K562 (cell line): Measurements from ENCODE around the gene TMEM108. TPM values are rescaled to one million over a fixed set of nuclear protein-coding genes. Genes with fewer than 3 reads are reported as not detected.

Experiments
- ATAC-seq: fragments of 200-7000 bp; cut with Tn5 transposase; 3 replicates; pipeline ENCODE4 v1.9.1; 2020; ENCODE audit warnings: moderate library complexity
- BruUV-seq: library from RNA; stranded (reverse); fragments of 400-500 nt; replicated peaks from 2 replicates; lab custom pipeline; 2021; lab: Mats Ljungman, UMichigan
- CTCF ChIA-PET: fragments of 300-600 bp; formaldehyde crosslinking; extraction: SDS; loops from one replicate; lab custom pipeline; 2021; ENCODE audit warnings: low intra/inter-chr PET ratio; lab: Yijun Ruan, JAX
- POLR2A ChIA-PET: fragments of 300-600, 350-650 bp; sonication (Branson Sonifier 250); formaldehyde crosslinking; extraction: SDS; loops from one replicate; lab custom pipeline; 2021; ENCODE audit warnings: antibody characterized with exemption, inconsistent platforms; lab: Yijun Ruan, JAX
- DNase-seq, 4 experiments: peaks; one replicate each; pipeline versions ENCODE4 v3.0.0 to v3.0.0-alpha.2; 2011 to 2018; ENCODE audit warnings: low spot score in 3 of 4, mixed read lengths in 3 of 4; ENCODE audit errors: extremely low read depth in 1 of 4
- FAIRE-seq: peaks from 2 replicates; lab custom pipeline; 2011; peaks lifted over from hg19 to GRCh38; lab: Jason Lieb, UNC
- H2AFZ ChIP-seq: 2 replicates; pipeline ENCODE4 v1.6.0; 2011; ENCODE audit warnings: low read depth, low read length, control low read depth, inconsistent platforms
- H3K27ac ChIP-seq: fragments of 200-600 bp; 3 replicates; pipeline ENCODE4 v1.8.0; 2011; ENCODE audit warnings: low read depth, mild to moderate bottlenecking, control low read depth, inconsistent platforms, low read length, moderate library complexity, mixed read lengths; ENCODE audit errors: extremely low read depth
- H3K27me3 ChIP-seq, 2 experiments: fragments of 300-600 bp in 1 of 2; 2 replicates in 1 of 2; 3 replicates in 1 of 2; pipeline versions ENCODE4 v1.6.0 to v1.8.0; 2011; ENCODE audit warnings: inconsistent platforms in 2 of 2, low read length in 2 of 2, mild to moderate bottlenecking in 1 of 2, mixed read lengths in 1 of 2, moderate library complexity in 1 of 2; ENCODE audit not compliant: control insufficient read depth in 2 of 2, insufficient read depth in 2 of 2
- H3K36me3 ChIP-seq: fragments of 300-600 bp; 3 replicates; pipeline ENCODE4 v1.8.0; 2011; ENCODE audit warnings: mild to moderate bottlenecking, low read length, inconsistent platforms; ENCODE audit not compliant: control insufficient read depth, insufficient read depth
- H3K4me1 ChIP-seq, 2 experiments: fragments of 200-600 bp in 1 of 2; replicated peaks in 1 of 2; 2 replicates in 1 of 2; 3 replicates in 1 of 2; pipeline versions ENCODE4 v1.5.1 to v1.8.0; 2011; ENCODE audit warnings: inconsistent platforms in 2 of 2, low read length in 2 of 2, mild to moderate bottlenecking in 1 of 2, mixed read lengths in 1 of 2, moderate library complexity in 1 of 2; ENCODE audit not compliant: control insufficient read depth in 2 of 2, insufficient read depth in 2 of 2
- H3K4me2 ChIP-seq: 2 replicates; pipeline ENCODE4 v1.6.1; 2011; ENCODE audit warnings: low read length, control low read depth, inconsistent platforms, mixed read lengths; ENCODE audit not compliant: insufficient read depth
- H3K4me3 ChIP-seq: fragments of 200-600 bp; sonication (generic), shearing (Covaris generic); 2 replicates; pipeline ENCODE4 v1.5.1; 2016; ENCODE audit warnings: control low read depth, inconsistent platforms
- H3K79me2 ChIP-seq: fragments of 200-600 bp; 3 replicates; pipeline ENCODE4 v1.8.0; 2011; ENCODE audit warnings: low read length, inconsistent platforms; ENCODE audit not compliant: control insufficient read depth, insufficient read depth
- H3K9ac ChIP-seq, 2 experiments: 2 replicates each; pipeline versions ENCODE4 v1.6.0 to v1.6.1; 2011; ENCODE audit warnings: low read depth in 2 of 2, low read length in 2 of 2, control low read depth in 1 of 2, inconsistent platforms in 1 of 2, mild to moderate bottlenecking in 1 of 2, mixed read lengths in 1 of 2; ENCODE audit not compliant: insufficient read depth in 1 of 2
- H3K9me1 ChIP-seq: one replicate; pipeline ENCODE4 v1.6.0; 2011; ENCODE audit warnings: inconsistent platforms, mild to moderate bottlenecking, low read length, moderate library complexity; ENCODE audit not compliant: control insufficient read depth, insufficient read depth
- H3K9me3 ChIP-seq: replicated peaks from 2 replicates; pipeline ENCODE4 v1.5.1; 2011; ENCODE audit warnings: low read depth, low read length, inconsistent platforms; ENCODE audit not compliant: control insufficient read depth, insufficient read depth
- H4K20me1 ChIP-seq: replicated peaks from 2 replicates; pipeline ENCODE4 v1.6.1; 2011; ENCODE audit warnings: low read length, inconsistent platforms, mixed read lengths; ENCODE audit not compliant: control insufficient read depth, insufficient read depth
- HDAC1 ChIP-seq, 2 experiments: fragments of 450-650 bp; IDR thresholded peaks; 2 replicates each; pipeline ENCODE4 v1.6.1; 2016 to 2017; ENCODE audit warnings: inconsistent platforms in 1 of 2, mild to moderate bottlenecking in 1 of 2, moderate library complexity in 1 of 2
- HNRNPL ChIP-seq: fragments of 200-400 bp; formaldehyde crosslinking; IDR thresholded peaks from 2 replicates; pipeline ENCODE4 v1.6.1; 2017; ENCODE audit warnings: low read depth, mild to moderate bottlenecking, low read length
- PHF20 ChIP-seq: fragments of 450-650 bp; IDR thresholded peaks from 2 replicates; pipeline ENCODE4 v1.6.1; 2018; ENCODE audit not compliant: partially characterized antibody
- whole genome bisulfite sequencing: fragments of 100-300 bp; shearing (Covaris generic); methylation state at CpG from one replicate; pipeline ENCODE4 v1.1.6; 2016; ENCODE audit warnings: low coverage, mixed read lengths; ENCODE audit not compliant: insufficient coverage; ENCODE audit errors: missing lambda C conversion rate; 5-methylcytosine and 5-hydroxymethylcytosine counted together
- in situ Hi-C: fragments of 300-500 bp; cut with MboI; formaldehyde crosslinking; loops from 4 replicates; pipeline ENCODE4 v1.15.0; 2018; ENCODE audit warnings: inconsistent platforms, mixed read lengths
- intact Hi-C: fragments of 100-400 bp; cut with micrococcal nuclease; formaldehyde crosslinking; loops from 2 replicates; pipeline ENCODE4 v1.14.2; 2022
- polyA plus RNA-seq, 8 experiments: library from polyadenylated mRNA; depleted of rRNA in 4 of 8; stranded (reverse) in 5 of 8; unstranded in 3 of 8; fragments of >200 nt; fragmentation: Nextera tagmentation in 2 of 8; fragmentation: Illumina TruSeq in 1 of 8; extraction: Ambion mirVana in 2 of 8; extraction: Trizol in 1 of 8; gene quantifications; 2 replicates each; pipeline versions ENCODE4 v1.2.1 to v1.2.3, GENCODE V29; 2011 to 2014; ENCODE audit warnings: inconsistent platforms in 1 of 8, missing spikeins in 1 of 8
- total RNA-seq, 7 experiments: library from RNA; depleted of rRNA in 6 of 7; stranded (reverse); fragments of >200 nt in 6 of 7; fragmentation: Illumina TruSeq in 2 of 7; extraction: Trizol in 2 of 7; gene quantifications; 2 replicates each; pipeline versions ENCODE4 v1.2.1 to v1.2.3, GENCODE V29; 2011 to 2021; ENCODE audit warnings: low replicate concordance in 1 of 7
- TF ChIP-seq, protein P1 (sequence below): sonication (generic); formaldehyde crosslinking; IDR thresholded peaks from 2 replicates; pipeline ENCODE4 v1.8.0; 2023; ENCODE audit warnings: mild to moderate bottlenecking, missing genetic modification reagents
- TF ChIP-seq, protein P2 (sequence below): fragments of 250-450 bp; sonication (Bioruptor Pico); IDR thresholded peaks from 2 replicates; pipeline ENCODE4 v1.4.0; 2020; ENCODE audit warnings: mild to moderate bottlenecking

TMEM108 gene
- total and polyA plus RNA-seq, 9 of the 15 experiments (the other 6 are each of a cell fraction or from before 2014, with no cell fraction given) = 0.65 to 11.1 (median 3.4) TPM

DNA sequence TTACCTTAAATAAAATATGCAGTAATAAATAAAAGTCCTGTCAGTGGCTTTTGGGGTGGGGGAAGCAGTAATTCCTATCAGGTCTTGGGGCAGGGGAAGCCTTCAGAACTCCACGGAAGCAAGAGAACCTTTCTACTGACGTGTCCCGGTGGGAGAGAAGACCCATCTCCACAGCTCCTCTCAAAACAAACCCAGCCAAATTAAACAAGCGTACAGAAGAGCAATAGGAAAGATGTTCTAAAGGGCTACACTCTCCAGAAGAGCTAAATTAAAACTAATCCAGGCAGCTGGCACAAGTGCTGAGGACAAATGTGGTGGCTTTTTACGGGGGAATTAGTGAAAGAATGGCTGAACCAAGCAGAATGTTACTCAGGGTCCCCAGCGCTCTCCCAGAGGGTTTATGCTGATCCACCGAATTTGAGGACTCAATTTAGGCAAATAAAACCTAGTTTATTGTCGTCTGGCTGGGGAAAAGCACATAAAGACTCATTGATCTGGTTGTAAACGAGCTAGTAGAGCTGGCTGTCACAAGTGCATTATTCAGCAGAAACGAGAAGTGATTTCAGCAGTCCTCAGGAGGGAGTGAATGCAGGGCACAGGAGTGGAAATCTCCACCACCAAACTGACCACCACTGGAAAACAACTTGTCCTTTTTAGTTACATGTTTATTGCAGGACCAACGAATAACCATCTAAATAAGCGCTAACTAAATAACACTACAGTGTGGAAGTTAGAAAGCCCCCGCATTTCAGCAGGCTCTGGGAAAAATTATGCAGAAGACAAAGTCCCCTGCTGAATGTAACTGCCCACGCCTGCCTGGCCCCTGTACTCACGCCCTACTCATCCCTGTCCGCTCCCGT is 375.2 kb downstream of the TMEM108 start (continued):
- TF ChIP-seq, protein P1, sequence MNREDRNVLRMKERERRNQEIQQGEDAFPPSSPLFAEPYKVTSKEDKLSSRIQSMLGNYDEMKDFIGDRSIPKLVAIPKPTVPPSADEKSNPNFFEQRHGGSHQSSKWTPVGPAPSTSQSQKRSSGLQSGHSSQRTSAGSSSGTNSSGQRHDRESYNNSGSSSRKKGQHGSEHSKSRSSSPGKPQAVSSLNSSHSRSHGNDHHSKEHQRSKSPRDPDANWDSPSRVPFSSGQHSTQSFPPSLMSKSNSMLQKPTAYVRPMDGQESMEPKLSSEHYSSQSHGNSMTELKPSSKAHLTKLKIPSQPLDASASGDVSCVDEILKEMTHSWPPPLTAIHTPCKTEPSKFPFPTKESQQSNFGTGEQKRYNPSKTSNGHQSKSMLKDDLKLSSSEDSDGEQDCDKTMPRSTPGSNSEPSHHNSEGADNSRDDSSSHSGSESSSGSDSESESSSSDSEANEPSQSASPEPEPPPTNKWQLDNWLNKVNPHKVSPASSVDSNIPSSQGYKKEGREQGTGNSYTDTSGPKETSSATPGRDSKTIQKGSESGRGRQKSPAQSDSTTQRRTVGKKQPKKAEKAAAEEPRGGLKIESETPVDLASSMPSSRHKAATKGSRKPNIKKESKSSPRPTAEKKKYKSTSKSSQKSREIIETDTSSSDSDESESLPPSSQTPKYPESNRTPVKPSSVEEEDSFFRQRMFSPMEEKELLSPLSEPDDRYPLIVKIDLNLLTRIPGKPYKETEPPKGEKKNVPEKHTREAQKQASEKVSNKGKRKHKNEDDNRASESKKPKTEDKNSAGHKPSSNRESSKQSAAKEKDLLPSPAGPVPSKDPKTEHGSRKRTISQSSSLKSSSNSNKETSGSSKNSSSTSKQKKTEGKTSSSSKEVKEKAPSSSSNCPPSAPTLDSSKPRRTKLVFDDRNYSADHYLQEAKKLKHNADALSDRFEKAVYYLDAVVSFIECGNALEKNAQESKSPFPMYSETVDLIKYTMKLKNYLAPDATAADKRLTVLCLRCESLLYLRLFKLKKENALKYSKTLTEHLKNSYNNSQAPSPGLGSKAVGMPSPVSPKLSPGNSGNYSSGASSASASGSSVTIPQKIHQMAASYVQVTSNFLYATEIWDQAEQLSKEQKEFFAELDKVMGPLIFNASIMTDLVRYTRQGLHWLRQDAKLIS (CRISPR knock-in tag) = no peak
- no peak for TF ChIP-seq HDAC1 (IDR thresholded peaks at IDR 0.05)
- TF ChIP-seq HNRNPL = no peak
- TF ChIP-seq PHF20 = no peak

DNA sequence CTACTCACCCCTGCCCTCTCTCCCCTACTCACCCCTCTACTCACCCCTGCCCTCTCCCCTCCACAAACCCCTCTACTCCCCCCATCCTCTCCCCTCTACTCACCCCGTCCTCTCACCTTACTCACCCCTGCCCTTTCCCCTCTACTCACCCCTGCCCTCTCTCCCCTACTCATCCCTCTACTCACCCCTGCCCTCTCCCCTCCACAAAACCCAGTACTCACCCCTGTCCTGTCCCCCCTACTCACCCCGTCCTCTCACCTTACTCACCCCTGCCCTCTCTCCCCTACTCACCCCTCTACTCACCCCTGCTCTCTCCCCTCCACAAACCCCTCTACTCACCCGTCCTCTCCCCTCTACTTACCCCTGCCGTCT is 375.8 kb downstream of the TMEM108 start:
- no peak for FAIRE-seq
- H3K27ac ChIP-seq = no peak overlapping the region
- POLR2A ChIA-PET = no interaction called here
- H3K4me2 ChIP-seq = no peak overlapping the region
- H2AFZ ChIP-seq = no peak overlapping the region
- no peak for DNase-seq
- H3K4me3 ChIP-seq = no peak overlapping the region
- H4K20me1 ChIP-seq = no peaks in the 10 kb centered on the region
- H3K79me2 ChIP-seq = no peaks in the 10 kb centered on the region
- CTCF ChIA-PET = no interaction called here
- H3K9me1 ChIP-seq = no peaks in the 10 kb centered on the region
- H3K4me1 ChIP-seq = peaks cover 0 to 3% of the 10 kb centered on the region in 2 experiments; a peak in 1 of 5 replicates
- in situ Hi-C loops (no loop called here), intact Hi-C loops (no loop called here)
- no CpG with 5 or more reads among the region's 4 CpGs for WGBS
- peaks cover 2 to 11% of the 10 kb centered on the region in 2 experiments; a peak in 3 of 5 replicates for H3K27me3 ChIP-seq
- no peak for ATAC-seq
- BruUV-seq = no TSS peak
- H3K9me3 ChIP-seq = no peaks in the 10 kb centered on the region
- H3K9ac ChIP-seq = no peak overlapping the region
- H3K36me3 ChIP-seq = no peaks in the 10 kb centered on the region
- TF ChIP-seq, protein P2, sequence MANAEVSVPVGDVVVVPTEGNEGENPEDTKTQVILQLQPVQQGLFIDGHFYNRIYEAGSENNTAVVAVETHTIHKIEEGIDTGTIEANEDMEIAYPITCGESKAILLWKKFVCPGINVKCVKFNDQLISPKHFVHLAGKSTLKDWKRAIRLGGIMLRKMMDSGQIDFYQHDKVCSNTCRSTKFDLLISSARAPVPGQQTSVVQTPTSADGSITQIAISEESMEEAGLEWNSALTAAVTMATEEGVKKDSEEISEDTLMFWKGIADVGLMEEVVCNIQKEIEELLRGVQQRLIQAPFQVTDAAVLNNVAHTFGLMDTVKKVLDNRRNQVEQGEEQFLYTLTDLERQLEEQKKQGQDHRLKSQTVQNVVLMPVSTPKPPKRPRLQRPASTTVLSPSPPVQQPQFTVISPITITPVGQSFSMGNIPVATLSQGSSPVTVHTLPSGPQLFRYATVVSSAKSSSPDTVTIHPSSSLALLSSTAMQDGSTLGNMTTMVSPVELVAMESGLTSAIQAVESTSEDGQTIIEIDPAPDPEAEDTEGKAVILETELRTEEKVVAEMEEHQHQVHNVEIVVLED = no peak
